CD14-positive monocyte (primary cell): ENCODE data around the gene FAIM2. TPM values are rescaled to one million over a fixed set of nuclear protein-coding genes. Genes with fewer than 3 reads are reported as not detected.

ENCODE experiments used
- DNase-seq, 3 donors: peaks; one replicate each; pipeline ENCODE4 v3.0.0-alpha.2; 2011 to 2022
- H2AFZ ChIP-seq: 2 replicates; pipeline ENCODE4 v1.6.0; 2012; ENCODE audit warnings: mild to moderate bottlenecking, low read depth, low read length, inconsistent platforms; ENCODE audit not compliant: insufficient read depth, poor library complexity, severe bottlenecking
- H3K27ac ChIP-seq, 2 donors: 1 replicate in 1 of 2; 2 replicates in 1 of 2; pipeline ENCODE4 v1.5.1; 2012 to 2013; ENCODE audit warnings: low read length in 2 of 2, control low read depth in 1 of 2, inconsistent platforms in 1 of 2, low read depth in 1 of 2, mild to moderate bottlenecking in 1 of 2
- H3K27me3 ChIP-seq, 2 donors: one replicate each; pipeline versions ENCODE4 v1.6.0 to v1.6.1; 2011 to 2013; ENCODE audit warnings: low read length in 2 of 2; ENCODE audit not compliant: control insufficient read depth in 2 of 2, insufficient read depth in 2 of 2
- H3K36me3 ChIP-seq, 2 donors: replicated peaks in 1 of 2; 1 replicate in 1 of 2; 2 replicates in 1 of 2; pipeline versions ENCODE4 v1.5.1 to v1.6.1; 2012 to 2013; ENCODE audit warnings: low read length in 2 of 2, control low read depth in 1 of 2, inconsistent platforms in 1 of 2, mild to moderate bottlenecking in 1 of 2; ENCODE audit not compliant: insufficient read depth in 2 of 2, control insufficient read depth in 1 of 2
- H3K4me1 ChIP-seq, 2 donors: 1 replicate in 1 of 2; 2 replicates in 1 of 2; pipeline versions ENCODE4 v1.5.1 to v1.6.1; 2012 to 2013; ENCODE audit warnings: low read length in 2 of 2, control low read depth in 1 of 2, inconsistent platforms in 1 of 2, mild to moderate bottlenecking in 1 of 2, moderate library complexity in 1 of 2; ENCODE audit not compliant: insufficient read depth in 2 of 2, control insufficient read depth in 1 of 2
- H3K4me2 ChIP-seq: replicated peaks from 2 replicates; pipeline ENCODE3; 2012; ENCODE audit warnings: low read length, moderate library complexity, mild to moderate bottlenecking; ENCODE audit not compliant: poor library complexity, severe bottlenecking; ENCODE audit errors: extremely low read depth
- H3K4me3 ChIP-seq, 3 experiments: fragments of 200-600 bp in 1 of 3; sonication (generic) in 1 of 3; replicated peaks in 1 of 3; 1 replicate in 2 of 3; 2 replicates in 1 of 3; pipeline ENCODE4 v1.5.1; 2011 to 2013; ENCODE audit warnings: low read length in 3 of 3, mild to moderate bottlenecking in 3 of 3, control low read depth in 2 of 3, low read depth in 2 of 3, inconsistent platforms in 1 of 3, moderate library complexity in 1 of 3
- H3K79me2 ChIP-seq: 2 replicates; pipeline ENCODE4 v1.6.0; 2012; ENCODE audit warnings: mild to moderate bottlenecking, control low read depth, inconsistent platforms, low read length, moderate library complexity; ENCODE audit not compliant: insufficient read depth
- H3K9ac ChIP-seq: 2 replicates; pipeline ENCODE4 v1.6.0; 2017; ENCODE audit warnings: low read length, mild to moderate bottlenecking; ENCODE audit not compliant: insufficient read depth, poor library complexity, severe bottlenecking
- H3K9me3 ChIP-seq, 2 donors: replicated peaks in 1 of 2; 1 replicate in 1 of 2; 2 replicates in 1 of 2; pipeline versions ENCODE4 v1.5.1 to v1.6.1; 2012 to 2013; ENCODE audit warnings: low read length in 2 of 2, control low read depth in 1 of 2; ENCODE audit not compliant: control insufficient read depth in 1 of 2, insufficient read depth in 1 of 2
- H4K20me1 ChIP-seq: 2 replicates; pipeline ENCODE4 v1.6.0; 2012; ENCODE audit warnings: mild to moderate bottlenecking, low read length, control low read depth, moderate library complexity; ENCODE audit not compliant: insufficient read depth
- H3K27ac Mint-ChIP-seq, 7 donors: one replicate each; pipeline ENCODE4 v1.8.0; 2020; ENCODE audit warnings: mild to moderate bottlenecking in 7 of 7, mixed read lengths in 7 of 7, moderate library complexity in 6 of 7, inconsistent platforms in 2 of 7
- H3K27me3 Mint-ChIP-seq, 3 donors: one replicate each; pipeline ENCODE4 v1.8.0; 2021 to 2022; ENCODE audit warnings: low read depth in 3 of 3, mild to moderate bottlenecking in 3 of 3, mixed read lengths in 3 of 3, moderate library complexity in 3 of 3, inconsistent platforms in 1 of 3
- H3K36me3 Mint-ChIP-seq, 2 donors: one replicate each; pipeline ENCODE4 v1.8.0; 2020; ENCODE audit warnings: mixed read lengths in 2 of 2, inconsistent platforms in 1 of 2, mild to moderate bottlenecking in 1 of 2
- H3K4me1 Mint-ChIP-seq: one replicate; pipeline ENCODE4 v1.8.0; 2020; ENCODE audit warnings: mild to moderate bottlenecking, mixed read lengths
- H3K4me3 Mint-ChIP-seq, 2 donors: one replicate each; pipeline ENCODE4 v1.8.0; 2020; ENCODE audit warnings: mild to moderate bottlenecking in 2 of 2, mixed read lengths in 2 of 2, moderate library complexity in 1 of 2
- H3K9me3 Mint-ChIP-seq, 7 donors: one replicate each; pipeline ENCODE4 v1.8.0; 2020 to 2022; ENCODE audit warnings: mixed read lengths in 7 of 7, mild to moderate bottlenecking in 6 of 7, moderate library complexity in 6 of 7, inconsistent platforms in 2 of 7
- WGBS: methylation state at CpG from one replicate; pipeline ENCODE4 v1.1.5; 2013; ENCODE audit warnings: missing lambda C conversion rate; ENCODE audit not compliant: insufficient coverage; 5-methylcytosine and 5-hydroxymethylcytosine counted together
- intact Hi-C, 2 donors: fragments of 100-400 bp; cut with micrococcal nuclease; formaldehyde crosslinking; loops; one replicate each; pipeline versions ENCODE4 v1.15.0 to v1.15.1; 2023
- polyA plus RNA-seq, 3 donors: library from polyadenylated mRNA; depleted of rRNA in 1 of 3; unstranded in 2 of 3; stranded (reverse) in 1 of 3; fragments of 300-500 nt in 2 of 3; fragments of >200 nt in 1 of 3; fragmentation: Illumina TruSeq in 2 of 3; gene quantifications; 1 replicate in 2 of 3; 2 replicates in 1 of 3; pipeline ENCODE4 v1.2.3, GENCODE V29; 2012 to 2021
- TF ChIP-seq, protein P1 (sequence below): fragments of 200-600 bp; IDR thresholded peaks from one replicate; pipeline ENCODE4 v1.8.0; 2022; ENCODE audit warnings: antibody characterized with exemption, mild to moderate bottlenecking

The FAIM2 gene
- polyA plus RNA-seq, 3 donors = not detected

DNA sequence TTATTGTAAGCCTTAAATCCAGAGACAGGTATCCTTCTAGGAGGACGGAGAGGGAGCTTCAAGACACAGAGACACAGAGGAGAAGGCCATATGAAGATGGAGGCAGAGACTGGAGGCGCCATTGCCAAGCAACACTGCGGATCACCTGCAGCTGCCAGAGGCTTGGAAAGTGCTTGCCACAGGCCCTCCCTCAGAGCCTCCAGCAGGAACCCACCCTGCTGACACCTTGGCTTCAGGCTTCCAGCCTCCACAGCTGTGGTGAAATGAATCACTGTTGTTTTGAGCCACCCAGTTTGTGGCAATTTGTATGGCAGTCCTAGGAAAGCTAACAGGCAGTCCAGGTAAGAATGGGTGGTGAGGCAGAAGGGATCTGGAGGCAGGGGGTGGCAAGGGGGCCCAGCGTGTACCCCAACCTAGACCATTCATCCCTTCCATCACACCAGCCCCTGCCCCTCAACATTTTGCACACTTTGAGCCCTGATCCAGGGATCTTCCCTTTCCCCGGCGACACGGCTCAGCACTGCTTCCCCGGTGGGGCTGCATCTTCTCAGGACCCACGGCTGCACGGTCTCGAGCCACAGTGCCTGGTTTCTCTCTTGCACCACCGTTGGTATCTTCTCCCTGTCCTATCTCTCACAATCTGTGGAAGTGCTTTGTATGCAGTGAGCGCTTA lies 38.5 kb downstream of the FAIM2 start:
- no peaks in the 10 kb centered on the region for H3K4me1 Mint-ChIP-seq
- no peak overlapping the region for H3K27ac ChIP-seq
- no peaks in the 10 kb centered on the region for H3K79me2 ChIP-seq
- no peaks in the 10 kb centered on the region for H3K4me1 ChIP-seq
- peaks cover 0 to 4% (median 0%) of the 10 kb centered on the region in 7 donors for H3K9me3 Mint-ChIP-seq
- H3K36me3 ChIP-seq = no peaks in the 10 kb centered on the region
- H2AFZ ChIP-seq = no peak overlapping the region
- no peak overlapping the region for H3K9ac ChIP-seq
- no peak overlapping the region for H3K27ac Mint-ChIP-seq
- H3K4me3 Mint-ChIP-seq = no peak overlapping the region
- H3K27me3 Mint-ChIP-seq = peaks cover 10 to 30% (median 22%) of the 10 kb centered on the region in 3 donors
- H3K4me2 ChIP-seq = no peak overlapping the region
- 91% methylated on average over 8 of the region's 13 CpGs for WGBS
- no peak overlapping the region for H3K4me3 ChIP-seq
- intact Hi-C loops = no loop called here
- TF ChIP-seq, protein P1, sequence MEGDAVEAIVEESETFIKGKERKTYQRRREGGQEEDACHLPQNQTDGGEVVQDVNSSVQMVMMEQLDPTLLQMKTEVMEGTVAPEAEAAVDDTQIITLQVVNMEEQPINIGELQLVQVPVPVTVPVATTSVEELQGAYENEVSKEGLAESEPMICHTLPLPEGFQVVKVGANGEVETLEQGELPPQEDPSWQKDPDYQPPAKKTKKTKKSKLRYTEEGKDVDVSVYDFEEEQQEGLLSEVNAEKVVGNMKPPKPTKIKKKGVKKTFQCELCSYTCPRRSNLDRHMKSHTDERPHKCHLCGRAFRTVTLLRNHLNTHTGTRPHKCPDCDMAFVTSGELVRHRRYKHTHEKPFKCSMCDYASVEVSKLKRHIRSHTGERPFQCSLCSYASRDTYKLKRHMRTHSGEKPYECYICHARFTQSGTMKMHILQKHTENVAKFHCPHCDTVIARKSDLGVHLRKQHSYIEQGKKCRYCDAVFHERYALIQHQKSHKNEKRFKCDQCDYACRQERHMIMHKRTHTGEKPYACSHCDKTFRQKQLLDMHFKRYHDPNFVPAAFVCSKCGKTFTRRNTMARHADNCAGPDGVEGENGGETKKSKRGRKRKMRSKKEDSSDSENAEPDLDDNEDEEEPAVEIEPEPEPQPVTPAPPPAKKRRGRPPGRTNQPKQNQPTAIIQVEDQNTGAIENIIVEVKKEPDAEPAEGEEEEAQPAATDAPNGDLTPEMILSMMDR = no peak
- no peaks in the 10 kb centered on the region for H3K36me3 Mint-ChIP-seq
- H3K27me3 ChIP-seq = no peaks in the 10 kb centered on the region
- no peaks in the 10 kb centered on the region for H3K9me3 ChIP-seq
- no peaks in the 10 kb centered on the region for H4K20me1 ChIP-seq
- no peak for DNase-seq

DNA sequence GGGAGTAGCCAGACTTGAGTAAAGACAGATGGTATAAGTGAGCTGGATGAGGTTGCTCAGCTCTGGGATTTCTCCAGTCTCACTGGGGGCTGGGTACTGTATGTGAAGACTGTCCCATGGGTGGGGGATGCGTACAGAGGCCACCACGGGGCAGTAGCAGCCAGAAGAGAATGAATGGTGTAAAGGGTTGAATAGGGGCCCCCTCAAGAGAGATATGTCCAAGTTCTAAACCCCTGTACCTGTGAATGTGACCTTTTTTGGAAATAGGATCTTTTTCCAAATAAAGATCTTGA lies 39.0 kb downstream of the FAIM2 start:
- Histone ChIP-seq H3K79me2 (no peaks in the 10 kb centered on the region), H3K9ac (no peak overlapping the region), H2AFZ (no peak overlapping the region), H3K4me3 (no peak overlapping the region), H3K9me3 (no peaks in the 10 kb centered on the region), H3K4me1 (no peaks in the 10 kb centered on the region), H3K36me3 (no peaks in the 10 kb centered on the region), H3K27me3 (no peaks in the 10 kb centered on the region), H3K4me2 (no peak overlapping the region), H3K27ac (no peak overlapping the region), H4K20me1 (no peaks in the 10 kb centered on the region)
- Mint-ChIP-seq H3K4me3 (no peak overlapping the region), H3K36me3 (no peaks in the 10 kb centered on the region), H3K27me3 (peaks cover 11 to 32% (median 21%) of the 10 kb centered on the region in 3 donors), H3K27ac (no peak overlapping the region), H3K9me3 (peaks cover 0 to 5% (median 0%) of the 10 kb centered on the region in 7 donors), H3K4me1 (no peaks in the 10 kb centered on the region)
- TF ChIP-seq, protein P1 = no peak
- no peak for DNase-seq
- intact Hi-C loops = no loop called here
- WGBS = no CpG with 5 or more reads among the region's 2 CpGs
